HG03139 (cell line): Measurements from ENCODE around the gene SPIN2A.
"Not testable (repeated sequence)": the region's sequence is repeated elsewhere in the genome, so short reads cannot be mapped to it uniquely, and the experiment has no call there.

ENCODE experiments used
- ATAC-seq: cut with Tn5 transposase; IDR thresholded peaks from one replicate; pipeline ENCODE4 v1.9.1; 2021; ENCODE audit not compliant: unreplicated experiment

SPIN2A gene

GRCh38 chrX:57137073-57137472 is at the start of gene SPIN2A:
TSS of gene SPIN2A (minus strand) at chrX:57137397. CDS start at chrX:57136597, 800 bp downstream.
- not testable (repeated sequence) for ATAC-seq

- no peak for ATAC-seq
Measured at GRCh38 chrX:57178605-57179004, 41.4 kb upstream of the SPIN2A start.

- no peak for ATAC-seq
Measured at GRCh38 chrX:57177070-57177469, 39.9 kb upstream of the SPIN2A start.

- no peak for ATAC-seq
Measured at GRCh38 chrX:57172544-57172943, 35.3 kb upstream of the SPIN2A start.

- ATAC-seq, result no peak
Measured at GRCh38 chrX:57156397-57157049, 19.3 kb upstream of the SPIN2A start.

- no peak for ATAC-seq
Measured at GRCh38 chrX:57155171-57155570, 18.0 kb upstream of the SPIN2A start.

- ATAC-seq, result not testable (repeated sequence)
Measured at GRCh38 chrX:57152222-57152621, 15.0 kb upstream of the SPIN2A start.

GRCh38 chrX:57138674-57139073 is 1.5 kb upstream of the SPIN2A start:
- no peak for ATAC-seq

- ATAC-seq, result no peak
Measured at GRCh38 chrX:57137501-57137900, 304 bp upstream of the SPIN2A start.

GRCh38 chrX:57136589-57136988 is 608 bp downstream of the SPIN2A start:
- not testable (repeated sequence) for ATAC-seq

- no peak for ATAC-seq
Measured at GRCh38 chrX:57135287-57135686, 1.9 kb downstream of the SPIN2A start.

GRCh38 chrX:57134702-57135101 is 2.5 kb downstream of the SPIN2A start:
- no peak for ATAC-seq

- ATAC-seq, result no peak
Measured at GRCh38 chrX:57133706-57134105, 3.5 kb downstream of the SPIN2A start.

- not testable (repeated sequence) for ATAC-seq
Measured at GRCh38 chrX:57133284-57133683, 3.9 kb downstream of the SPIN2A start.

- no peak for ATAC-seq
Measured at GRCh38 chrX:57132046-57132445, 5.2 kb downstream of the SPIN2A start.

- no peak for ATAC-seq
Measured at GRCh38 chrX:57121816-57122215, 15.4 kb downstream of the SPIN2A start.

GRCh38 chrX:57121162-57121755 is 15.9 kb downstream of the SPIN2A start, which contains the start of gene SPIN2B:
TSS of gene SPIN2B (minus strand) at chrX:57121548.
- peak; percentile 99 for ATAC-seq

- not testable (repeated sequence) for ATAC-seq
Measured at GRCh38 chrX:57120619-57121161, 16.5 kb downstream of the SPIN2A start.

- no peak for ATAC-seq
Measured at GRCh38 chrX:57119416-57119815, 17.8 kb downstream of the SPIN2A start.

GRCh38 chrX:57117566-57117965 is 19.6 kb downstream of the SPIN2A start:
- ATAC-seq, result not testable (repeated sequence)

- no peak for ATAC-seq
Measured at GRCh38 chrX:57104921-57105398, 32.2 kb downstream of the SPIN2A start.

GRCh38 chrX:57104406-57104805 is 32.8 kb downstream of the SPIN2A start:
- ATAC-seq, result no peak
